ENCODE data around the gene SH2D7. TPM values are rescaled to one million over a fixed set of nuclear protein-coding genes. Genes with fewer than 3 reads are reported as not detected.

The SH2D7 gene
- total and polyA plus RNA-seq, 2 experiments from 2014 or later: not detected

DNA sequence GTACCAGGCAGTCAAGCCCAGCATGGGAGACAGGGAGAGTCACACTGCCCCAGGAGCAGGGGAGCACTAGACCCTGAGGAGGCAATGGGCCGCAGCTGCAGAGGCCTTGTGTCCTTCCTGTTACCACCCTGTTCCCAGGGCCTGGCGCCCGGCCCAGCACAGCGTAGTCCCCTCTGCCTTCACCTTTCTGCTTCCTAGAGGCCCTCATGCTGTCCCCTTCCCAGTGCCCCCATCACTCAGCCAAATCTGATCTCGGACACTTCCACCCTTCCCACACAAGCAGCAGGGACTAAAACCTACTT, 8.0 kb upstream of the SH2D7 start:
- Histone ChIP-seq H3K79me2 (ENCODE audit: insufficient read depth) (no peaks in the 10 kb centered on the region), H3K9ac (no peak overlapping the region), H3K36me3 (ENCODE audit: low read depth) (no peaks in the 10 kb centered on the region), H3K4me3 (no peak overlapping the region), H3K27ac (no peak overlapping the region), H3F3A (ENCODE audit: insufficient read depth) (peaks cover 4% of the 10 kb centered on the region; the same call in 1 of the 2 replicates), H3K9me2 (ENCODE audit: insufficient read depth) (no peaks in the 10 kb centered on the region), H3K9me3 (ENCODE audit: low read depth) (no peaks in the 10 kb centered on the region), H3K4me1 (ENCODE audit: insufficient read depth) (peaks cover 22% of the 10 kb centered on the region), H3K27me3 (replicated peaks; ENCODE audit: insufficient read depth) (no peaks in the 10 kb centered on the region), H2AFZ (no peak overlapping the region), H4K20me1 (ENCODE audit: insufficient read depth) (no peaks in the 10 kb centered on the region), H3K4me2 (ENCODE audit: unreplicated experiment) (no peak overlapping the region)
- in situ Hi-C loops (cut with MboI): no loop called here
- DNase-seq: no peak
- TF ChIP-seq EZH2 (IDR thresholded peaks at IDR 0.05; ENCODE audit: insufficient read depth, poor library complexity, severe bottlenecking): no peak
- no peak for TF ChIP-seq EZH2phosphoT487 (IDR thresholded peaks at IDR 0.05; ENCODE audit: insufficient read depth, low read depth)
- 76% methylated on average over 5 of the region's 5 CpGs for whole genome bisulfite sequencing, 2 experiments (ENCODE audit: low coverage in 1 of 2, low lambda C conversion rate in 2 of 2, missing lambda C conversion rate in 2 of 2)

GRCh38 chr15:78085928-78086327, 6.4 kb upstream of the SH2D7 start:
- peak; percentile 91 for DNase-seq
- H3K27me3 ChIP-seq (replicated peaks; ENCODE audit: insufficient read depth): no peaks in the 10 kb centered on the region
- no peaks in the 10 kb centered on the region for H3K9me2 ChIP-seq (ENCODE audit: insufficient read depth)
- WGBS, 2 experiments (ENCODE audit: low coverage in 1 of 2, low lambda C conversion rate in 2 of 2, missing lambda C conversion rate in 2 of 2): 3 to 4% methylated on average over 1 of the region's 1 CpG
- in situ Hi-C loops (cut with MboI): no loop called here
- no peak overlapping the region for H3K4me3 ChIP-seq
- H3K36me3 ChIP-seq (ENCODE audit: low read depth): no peaks in the 10 kb centered on the region
- peak overlapping the region; percentile 68 for H3K27ac ChIP-seq
- peaks cover 4% of the 10 kb centered on the region; the same call in 1 of the 2 replicates for H3F3A ChIP-seq (ENCODE audit: insufficient read depth)
- H3K9me3 ChIP-seq (ENCODE audit: low read depth): no peaks in the 10 kb centered on the region
- TF ChIP-seq EZH2 (IDR thresholded peaks at IDR 0.05; ENCODE audit: insufficient read depth, poor library complexity, severe bottlenecking): no peak
- no peak for TF ChIP-seq EZH2phosphoT487 (IDR thresholded peaks at IDR 0.05; ENCODE audit: insufficient read depth, low read depth)
- 0 out of 2 replicates have a peak overlapping the region, but pooled peaks have one; percentile 35 for H3K9ac ChIP-seq
- no peaks in the 10 kb centered on the region for H3K79me2 ChIP-seq (ENCODE audit: insufficient read depth)
- H3K4me1 ChIP-seq (ENCODE audit: insufficient read depth): peaks cover 22% of the 10 kb centered on the region
- peak overlapping the region; percentile 26 for H3K4me2 ChIP-seq (ENCODE audit: unreplicated experiment)
- no peaks in the 10 kb centered on the region for H4K20me1 ChIP-seq (ENCODE audit: insufficient read depth)
- peak overlapping the region; percentile 48; the same call in 1 of the 2 replicates for H2AFZ ChIP-seq

- TF ChIP-seq EZH2phosphoT487 (IDR thresholded peaks at IDR 0.05; ENCODE audit: insufficient read depth, low read depth): no peak
- no peak for TF ChIP-seq EZH2 (IDR thresholded peaks at IDR 0.05; ENCODE audit: insufficient read depth, poor library complexity, severe bottlenecking)
- H3K4me2 ChIP-seq (ENCODE audit: unreplicated experiment): no peak overlapping the region
- H3K9me3 ChIP-seq (ENCODE audit: low read depth): no peaks in the 10 kb centered on the region
- H3K9ac ChIP-seq: no peak overlapping the region
- H3F3A ChIP-seq (ENCODE audit: insufficient read depth): peaks cover 4% of the 10 kb centered on the region; the same call in 1 of the 2 replicates
- no peaks in the 10 kb centered on the region for H3K36me3 ChIP-seq (ENCODE audit: low read depth)
- H3K4me1 ChIP-seq (ENCODE audit: insufficient read depth): peaks cover 24% of the 10 kb centered on the region
- in situ Hi-C loops (cut with MboI): no loop called here
- no peak overlapping the region for H3K27ac ChIP-seq
- no peak overlapping the region for H3K4me3 ChIP-seq
- H4K20me1 ChIP-seq (ENCODE audit: insufficient read depth): no peaks in the 10 kb centered on the region
- H3K27me3 ChIP-seq (replicated peaks; ENCODE audit: insufficient read depth): no peaks in the 10 kb centered on the region
- no peaks in the 10 kb centered on the region for H3K9me2 ChIP-seq (ENCODE audit: insufficient read depth)
- no peaks in the 10 kb centered on the region for H3K79me2 ChIP-seq (ENCODE audit: insufficient read depth)
- WGBS, 2 experiments (ENCODE audit: low coverage in 1 of 2, low lambda C conversion rate in 2 of 2, missing lambda C conversion rate in 2 of 2): 89% methylated on average over 12 of the region's 12 CpGs
- no peak for DNase-seq
- H2AFZ ChIP-seq: no peak overlapping the region
Measured at GRCh38 chr15:78087951-78088772, 4.2 kb upstream of the SH2D7 start.

DNA sequence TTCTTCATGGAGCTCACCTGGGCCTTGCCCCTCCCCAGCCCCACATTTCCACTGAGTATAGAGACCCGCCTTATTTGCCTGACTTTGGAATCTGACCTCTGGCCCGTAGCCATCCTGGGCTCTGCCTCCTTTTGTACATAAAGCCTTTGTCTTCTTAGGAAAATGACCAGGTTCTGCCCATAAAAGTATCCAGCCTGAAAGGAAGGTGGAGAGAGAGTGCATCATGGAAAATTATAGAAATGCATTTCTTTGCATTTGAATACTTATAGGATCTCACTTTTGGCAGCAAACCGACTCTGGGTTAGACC, 3.6 kb upstream of the SH2D7 start:
- 60 to 64% methylated on average over 3 of the region's 3 CpGs for WGBS, 2 experiments (ENCODE audit: low coverage in 1 of 2, low lambda C conversion rate in 2 of 2, missing lambda C conversion rate in 2 of 2)
- Histone ChIP-seq H3K4me3 (no peak overlapping the region), H3K9me3 (ENCODE audit: low read depth) (no peaks in the 10 kb centered on the region), H3K4me2 (ENCODE audit: unreplicated experiment) (no peak overlapping the region), H3K27me3 (replicated peaks; ENCODE audit: insufficient read depth) (no peaks in the 10 kb centered on the region), H3K9me2 (ENCODE audit: insufficient read depth) (no peaks in the 10 kb centered on the region), H3K79me2 (ENCODE audit: insufficient read depth) (no peaks in the 10 kb centered on the region), H3K27ac (no peak overlapping the region), H3K9ac (no peak overlapping the region), H3K4me1 (ENCODE audit: insufficient read depth) (peaks cover 29% of the 10 kb centered on the region), H2AFZ (no peak overlapping the region), H3F3A (ENCODE audit: insufficient read depth) (peaks cover 6% of the 10 kb centered on the region; the same call in 1 of the 2 replicates), H4K20me1 (ENCODE audit: insufficient read depth) (no peaks in the 10 kb centered on the region), H3K36me3 (ENCODE audit: low read depth) (no peaks in the 10 kb centered on the region)
- no peak for DNase-seq
- TF ChIP-seq EZH2 (IDR thresholded peaks at IDR 0.05; ENCODE audit: insufficient read depth, poor library complexity, severe bottlenecking): no peak
- no peak for TF ChIP-seq EZH2phosphoT487 (IDR thresholded peaks at IDR 0.05; ENCODE audit: insufficient read depth, low read depth)
- in situ Hi-C loops (cut with MboI): no loop called here

Data from GM23248 (cell line).